ENCODE measurements around the gene LCOR.
A peak's percentile ranks its signal among the peaks of the same experiment; 100 is the strongest.

Gene LCOR

GRCh38 chr10:96890580-96890979 is 58.5 kb downstream of the LCOR start:
- DNase-seq = no peak

GRCh38 chr10:96891840-96892239 is 59.7 kb downstream of the LCOR start:
- DNase-seq = no peak

GRCh38 chr10:96895662-96896424 is 63.7 kb downstream of the LCOR start:
- DNase-seq = no peak

GRCh38 chr10:96896884-96897589 is 64.9 kb downstream of the LCOR start:
- DNase-seq = peak; percentile 29

GRCh38 chr10:96902117-96902516 is 70.0 kb downstream of the LCOR start:
- no peak for DNase-seq

- no peak for DNase-seq
Measured at GRCh38 chr10:96902731-96903358, 70.7 kb downstream of the LCOR start.

GRCh38 chr10:96904648-96905047 is 72.5 kb downstream of the LCOR start:
- DNase-seq = no peak

- no peak for DNase-seq
Measured at GRCh38 chr10:96906864-96907263, 74.8 kb downstream of the LCOR start.

- DNase-seq = peak; percentile 15
Measured at GRCh38 chr10:96910488-96911395, 78.6 kb downstream of the LCOR start.

GRCh38 chr10:96912405-96912804 is 80.3 kb downstream of the LCOR start:
- DNase-seq = no peak

- no peak for DNase-seq
Measured at GRCh38 chr10:96913906-96914305, 81.8 kb downstream of the LCOR start.

GRCh38 chr10:96917628-96918027 is 85.5 kb downstream of the LCOR start:
- DNase-seq = no peak

GRCh38 chr10:96918214-96919002 is 86.3 kb downstream of the LCOR start:
- DNase-seq = no peak

- DNase-seq = no peak
Measured at GRCh38 chr10:96919785-96920430, 87.8 kb downstream of the LCOR start.

- no peak for DNase-seq
Measured at GRCh38 chr10:96921655-96922054, 89.6 kb downstream of the LCOR start.

GRCh38 chr10:96922978-96923948 is 91.2 kb downstream of the LCOR start:
- DNase-seq = no peak

GRCh38 chr10:96924861-96925260 is 92.8 kb downstream of the LCOR start:
- DNase-seq = no peak

GRCh38 chr10:96930469-96930868 is 98.4 kb downstream of the LCOR start:
- no peak for DNase-seq

GRCh38 chr10:96935148-96935547 is 103.0 kb downstream of the LCOR start:
- no peak for DNase-seq

- DNase-seq = no peak
Measured at GRCh38 chr10:96935810-96936209, 103.7 kb downstream of the LCOR start.
